Uterus (tissue), 2 donors: ENCODE results near the gene PLCB2.
A peak's percentile ranks its signal among the peaks of the same experiment; 100 is the strongest.

Experiments used
- CTCF ChIP-seq, 4 experiments: fragments of 200-600 bp in 2 of 4; fragments of 450-650 bp in 2 of 4; sonication (generic) in 2 of 4; IDR thresholded peaks; one replicate each; pipeline ENCODE4 v1.5.1; 2016 to 2019; ENCODE audit warnings: antibody characterized with exemption in 4 of 4, mild to moderate bottlenecking in 2 of 4, moderate library complexity in 1 of 4
- POLR2A ChIP-seq, 2 donors: fragments of 450-650 bp; IDR thresholded peaks; one replicate each; pipeline ENCODE4 v1.6.1; 2016; ENCODE audit warnings: antibody characterized with exemption in 2 of 2, mild to moderate bottlenecking in 1 of 2, moderate library complexity in 1 of 2

GRCh38 chr15:40344631-40345120 is 36.9 kb upstream of the PLCB2 start:
- TF ChIP-seq CTCF (IDR thresholded peaks at IDR 0.05) (peak; percentile 58 to 64 (median 62)), POLR2A (IDR thresholded peaks at IDR 0.05) (no peak)
